Measurements from ENCODE around the gene PATE4. TPM values are rescaled to one million over a fixed set of nuclear protein-coding genes. Genes with fewer than 3 reads are reported as not detected.
A peak's percentile ranks its signal among the peaks of the same experiment; 100 is the strongest.
"Not testable (repeated sequence)": the region's sequence is repeated elsewhere in the genome, so short reads cannot be mapped to it uniquely, and the experiment has no call there.

Gene PATE4
- total RNA-seq, 4 donors from 2014 or later = not detected

DNA sequence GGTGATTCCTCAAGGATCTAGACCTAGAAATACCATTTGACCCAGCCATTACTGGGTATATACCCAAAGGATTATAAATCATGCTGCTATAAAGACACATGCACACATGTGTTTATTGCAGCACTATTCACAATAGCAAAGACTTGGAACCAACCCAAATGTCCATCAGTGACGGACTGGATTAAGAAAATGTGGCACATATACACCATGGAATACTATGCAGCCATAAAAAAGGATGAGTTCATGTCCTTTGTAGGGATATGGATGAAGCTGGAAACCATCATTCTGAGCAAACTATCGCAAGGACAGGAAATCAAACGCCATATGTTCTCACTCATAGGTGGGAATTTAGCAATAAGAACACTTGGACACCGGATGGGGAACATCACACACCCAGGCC lies 32.2 kb downstream of the PATE4 start:
- H3K9me3 ChIP-seq; H3K4me1 ChIP-seq; H3K27me3 ChIP-seq; H3K4me3 ChIP-seq; DNase-seq; H3K27ac ChIP-seq; H3K36me3 ChIP-seq; intact Hi-C loops (cut with DNase I): not testable (repeated sequence)
- WGBS, 2 donors = 82 to 83% methylated on average over 3 to 4 of the region's 4 CpGs

DNA sequence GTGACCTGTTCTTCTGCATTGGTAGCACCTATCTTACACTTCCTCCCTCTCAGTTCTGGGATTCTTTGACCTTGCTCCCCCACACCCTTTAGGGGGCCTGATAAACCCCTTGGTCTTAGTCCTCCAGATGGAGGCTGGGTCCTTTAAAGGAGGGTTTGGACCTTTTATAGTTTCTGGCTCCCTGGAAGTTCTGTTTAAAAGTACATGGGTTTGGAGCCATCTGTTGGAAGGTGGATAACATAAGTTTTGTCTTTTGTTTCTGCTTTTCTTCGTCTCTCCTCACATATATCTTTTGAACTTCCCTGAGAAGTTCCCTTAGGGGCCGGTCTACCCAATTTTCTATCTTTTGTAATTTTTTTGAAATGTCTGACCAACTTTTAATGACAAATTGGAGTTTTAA lies 36.4 kb downstream of the PATE4 start:
- no peak overlapping the region for H3K27ac ChIP-seq
- H3K9me3 ChIP-seq = no peaks in the 10 kb centered on the region
- intact Hi-C loops (cut with DNase I) = no loop called here
- 66 to 73% methylated on average over 2 of the region's 2 CpGs for WGBS, 2 donors
- H3K4me3 ChIP-seq = no peak overlapping the region
- no peaks in the 10 kb centered on the region for H3K36me3 ChIP-seq
- no peak for DNase-seq
- no peaks in the 10 kb centered on the region for H3K27me3 ChIP-seq
- TF ChIP-seq POLR2A (IDR thresholded peaks at IDR 0.05) = no peak
- TF ChIP-seq, protein P1, sequence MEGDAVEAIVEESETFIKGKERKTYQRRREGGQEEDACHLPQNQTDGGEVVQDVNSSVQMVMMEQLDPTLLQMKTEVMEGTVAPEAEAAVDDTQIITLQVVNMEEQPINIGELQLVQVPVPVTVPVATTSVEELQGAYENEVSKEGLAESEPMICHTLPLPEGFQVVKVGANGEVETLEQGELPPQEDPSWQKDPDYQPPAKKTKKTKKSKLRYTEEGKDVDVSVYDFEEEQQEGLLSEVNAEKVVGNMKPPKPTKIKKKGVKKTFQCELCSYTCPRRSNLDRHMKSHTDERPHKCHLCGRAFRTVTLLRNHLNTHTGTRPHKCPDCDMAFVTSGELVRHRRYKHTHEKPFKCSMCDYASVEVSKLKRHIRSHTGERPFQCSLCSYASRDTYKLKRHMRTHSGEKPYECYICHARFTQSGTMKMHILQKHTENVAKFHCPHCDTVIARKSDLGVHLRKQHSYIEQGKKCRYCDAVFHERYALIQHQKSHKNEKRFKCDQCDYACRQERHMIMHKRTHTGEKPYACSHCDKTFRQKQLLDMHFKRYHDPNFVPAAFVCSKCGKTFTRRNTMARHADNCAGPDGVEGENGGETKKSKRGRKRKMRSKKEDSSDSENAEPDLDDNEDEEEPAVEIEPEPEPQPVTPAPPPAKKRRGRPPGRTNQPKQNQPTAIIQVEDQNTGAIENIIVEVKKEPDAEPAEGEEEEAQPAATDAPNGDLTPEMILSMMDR (IDR thresholded peaks at IDR 0.05) = no peak
- H3K4me1 ChIP-seq = no peaks in the 10 kb centered on the region

DNA sequence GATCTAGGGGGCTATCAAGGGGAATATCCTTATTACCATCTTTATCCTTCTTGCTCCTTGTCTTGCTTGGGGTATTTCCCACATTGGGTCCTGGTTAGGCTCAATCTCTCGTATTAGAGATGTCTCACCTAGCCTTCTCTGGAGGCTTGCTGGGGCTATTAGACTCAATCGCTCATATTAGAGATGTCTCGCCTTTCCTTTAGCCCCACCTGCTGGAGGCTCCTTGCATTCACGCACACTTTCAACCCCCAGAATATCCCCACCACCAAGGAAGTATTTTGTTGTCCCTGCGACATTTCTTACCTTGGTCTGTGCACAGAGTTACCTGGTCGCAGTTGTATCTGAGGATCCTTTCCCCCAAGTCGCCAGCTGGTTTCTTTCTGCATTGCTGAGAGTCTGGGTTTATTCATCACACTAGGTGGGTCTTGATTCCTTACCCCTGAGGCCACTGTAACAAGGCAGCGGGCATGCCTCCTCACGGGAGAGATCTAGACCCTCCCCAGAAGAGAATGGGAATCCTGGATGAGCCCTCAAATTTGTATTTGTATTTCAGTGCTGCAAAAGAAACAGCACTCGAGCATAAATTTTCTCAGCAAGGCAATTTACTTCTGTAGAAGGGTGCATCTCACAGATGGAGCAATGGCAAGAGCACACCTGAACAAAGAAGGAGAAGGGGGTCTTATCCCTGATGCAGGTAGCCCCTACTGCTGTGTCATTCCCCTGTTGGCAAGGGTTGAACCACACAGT lies 38.4 kb downstream of the PATE4 start:
- DNase-seq = no peak
- Histone ChIP-seq H3K9me3 (no peaks in the 10 kb centered on the region), H3K27me3 (no peaks in the 10 kb centered on the region), H3K36me3 (no peaks in the 10 kb centered on the region), H3K4me1 (no peaks in the 10 kb centered on the region), H3K27ac (no peak overlapping the region), H3K4me3 (no peak overlapping the region)
- intact Hi-C loops (cut with DNase I) = no loop called here
- WGBS, 2 donors = 68 to 74% methylated on average over 9 to 10 of the region's 10 CpGs
- no peak for TF ChIP-seq POLR2A (IDR thresholded peaks at IDR 0.05)
- TF ChIP-seq, protein P1 (IDR thresholded peaks at IDR 0.05) = peak in 3 of 6 experiments; percentile 20 to 44 (median 20)

DNA sequence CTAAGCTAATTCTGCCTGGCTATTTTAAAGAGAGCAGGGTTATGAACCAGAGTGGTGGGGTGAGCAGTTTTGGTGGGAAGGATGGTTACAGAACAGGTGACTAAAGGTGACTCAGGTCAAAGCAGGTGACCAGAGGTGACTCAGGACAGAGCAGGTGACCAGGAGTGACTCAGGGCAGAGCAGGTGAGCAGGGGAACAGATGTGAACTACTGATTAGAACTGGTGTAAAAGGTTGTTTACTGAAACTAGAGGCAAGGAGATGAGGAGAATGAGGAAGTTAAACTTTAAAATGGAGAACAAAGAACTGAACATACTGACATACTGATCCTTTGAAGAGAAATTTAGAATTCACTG lies 39.0 kb downstream of the PATE4 start:
- no peaks in the 10 kb centered on the region for H3K4me1 ChIP-seq

DNA sequence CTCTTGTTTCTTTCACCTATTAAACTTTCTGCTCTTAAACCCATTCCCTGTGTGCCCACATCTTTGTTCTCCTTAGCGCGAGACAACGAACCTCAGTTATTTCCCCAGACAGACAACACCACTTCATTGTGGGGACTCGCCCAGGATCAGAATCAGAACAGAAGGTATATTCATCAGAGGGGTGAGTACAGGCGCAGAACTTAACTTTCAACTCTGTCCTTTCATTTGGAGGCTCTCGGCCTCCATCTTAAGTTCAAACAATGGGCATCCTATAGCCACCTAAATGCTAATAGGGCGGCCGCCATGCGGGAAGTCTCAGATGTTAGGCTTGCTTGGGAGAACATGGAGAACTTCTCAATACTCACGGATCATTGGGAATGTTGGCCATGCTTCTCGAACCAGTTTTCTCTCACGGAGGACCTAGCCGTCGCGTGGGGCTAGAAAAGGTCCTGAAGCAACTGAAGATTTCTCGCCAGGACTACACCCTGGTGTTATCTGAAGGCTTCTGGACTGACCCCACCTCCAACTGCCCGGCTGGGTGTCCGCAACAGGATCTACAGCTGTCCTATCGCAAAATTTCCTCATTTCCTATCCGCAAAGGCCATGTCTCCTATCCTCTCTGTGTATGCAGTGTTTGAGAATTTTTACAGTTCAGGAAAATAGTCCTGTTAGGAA lies 40.9 kb downstream of the PATE4 start:
- no peaks in the 10 kb centered on the region for H3K27me3 ChIP-seq
- no peak overlapping the region for H3K4me3 ChIP-seq
- DNase-seq = no peak
- H3K36me3 ChIP-seq = no peaks in the 10 kb centered on the region
- no peak overlapping the region for H3K27ac ChIP-seq
- H3K9me3 ChIP-seq = no peaks in the 10 kb centered on the region
- TF ChIP-seq POLR2A (IDR thresholded peaks at IDR 0.05) = no peak
- TF ChIP-seq, protein P1 (IDR thresholded peaks at IDR 0.05) = no peak
- WGBS, 2 donors = 84 to 86% methylated on average over 10 to 20 of the region's 20 CpGs
- intact Hi-C loops (cut with DNase I) = no loop called here
- H3K4me1 ChIP-seq = no peaks in the 10 kb centered on the region

More for the DNA sequence above, 39.0 kb downstream of the PATE4 start:
- H3K36me3 ChIP-seq = no peaks in the 10 kb centered on the region
- no peak for DNase-seq
- TF ChIP-seq, protein P1 (IDR thresholded peaks at IDR 0.05) = no peak
- no peak for TF ChIP-seq POLR2A (IDR thresholded peaks at IDR 0.05)
- intact Hi-C loops (cut with DNase I) = no loop called here
- H3K27ac ChIP-seq = no peak overlapping the region
- H3K4me3 ChIP-seq = no peak overlapping the region
- no peaks in the 10 kb centered on the region for H3K27me3 ChIP-seq
- H3K9me3 ChIP-seq = no peaks in the 10 kb centered on the region

Measured in esophagus squamous epithelium (tissue), 5 donors.